ENCODE results near the gene TMUB2.
"Not testable (repeated sequence)": the region's sequence is repeated elsewhere in the genome, so short reads cannot be mapped to it uniquely, and the experiment has no call there.

The TMUB2 gene

GRCh38 chr17:44221084-44221861 lies 34.5 kb downstream of the TMUB2 start:
- peak; percentile 73 for DNase-seq

GRCh38 chr17:44221862-44222111 lies 35.0 kb downstream of the TMUB2 start:
- peak; percentile 47 for DNase-seq

GRCh38 chr17:44222112-44222869 lies 35.5 kb downstream of the TMUB2 start:
- DNase-seq, result peak; percentile 55

GRCh38 chr17:44223541-44224071 lies 36.8 kb downstream of the TMUB2 start:
- no peak for DNase-seq

- DNase-seq, result no peak
Measured at GRCh38 chr17:44229090-44229489, 42.3 kb downstream of the TMUB2 start.

- DNase-seq, result no peak
Measured at GRCh38 chr17:44230140-44230539, 43.4 kb downstream of the TMUB2 start.

- no peak for DNase-seq
Measured at GRCh38 chr17:44232061-44232460, 45.3 kb downstream of the TMUB2 start.

- DNase-seq, result no peak
Measured at GRCh38 chr17:44233582-44233981, 46.8 kb downstream of the TMUB2 start.

- DNase-seq, result no peak
Measured at GRCh38 chr17:44235583-44235936, 48.8 kb downstream of the TMUB2 start.

GRCh38 chr17:44236444-44236991 lies 49.7 kb downstream of the TMUB2 start:
- no peak for DNase-seq

- DNase-seq, result not testable (repeated sequence)
Measured at GRCh38 chr17:44237886-44238285, 51.1 kb downstream of the TMUB2 start.

- DNase-seq, result no peak
Measured at GRCh38 chr17:44241106-44241624, 54.4 kb downstream of the TMUB2 start.

Data from activated T-cell treated with anti-CD3 and anti-CD28 coated beads, Interleukin-2, amount 50 U/mL, for 1 hour (primary cell).